Measurements from ENCODE around the gene AUTS2. TPM values are rescaled to one million over a fixed set of nuclear protein-coding genes. Genes with fewer than 3 reads are reported as not detected.

AUTS2 gene
- total RNA-seq, 1 experiment from 2014 or later = 2.5 TPM

DNA sequence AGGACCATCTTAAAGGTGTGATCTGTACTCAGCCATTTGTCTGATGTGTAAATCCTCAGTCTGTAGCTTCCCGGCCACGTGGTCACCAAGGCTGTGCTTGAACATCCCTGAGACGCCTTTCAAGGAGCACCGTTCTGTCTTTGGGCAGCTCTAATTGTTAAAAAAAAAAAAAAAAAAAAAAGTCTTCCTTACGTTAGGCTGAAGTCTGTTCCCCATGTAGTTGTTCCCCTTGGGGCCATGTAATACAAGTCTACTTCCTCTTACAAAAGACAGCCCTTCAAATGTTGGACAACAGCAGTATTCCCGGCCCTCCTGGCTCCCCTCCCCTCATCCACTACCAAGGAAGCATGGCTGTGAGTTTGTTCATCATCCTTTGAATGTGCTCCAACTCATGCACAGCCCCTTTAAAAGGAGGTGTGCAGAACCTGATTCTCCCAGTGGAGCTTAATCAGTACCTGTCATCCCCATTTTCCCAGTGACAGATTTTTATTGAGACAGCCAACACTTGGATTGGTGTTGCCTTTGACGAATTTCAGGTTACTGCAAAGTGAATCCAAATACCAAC, 1141.5 kb downstream of the AUTS2 start:
- no peaks in the 10 kb centered on the region; the same call in 1 of the 2 replicates for H3K4me1 ChIP-seq (ENCODE audit: control insufficient read depth, insufficient read depth, low read length)
- DNase-seq (ENCODE audit: low read depth, low spot score) = no peak
- TF ChIP-seq REST (IDR thresholded peaks at IDR 0.05; ENCODE audit: insufficient read depth in 1 of 2, low read depth in 2 of 2, low read length in 1 of 2) (no peak), CTCF (IDR thresholded peaks at IDR 0.05) (no peak), SIN3A (IDR thresholded peaks at IDR 0.05; ENCODE audit: borderline replicate concordance, insufficient read depth, low read depth, low read length) (no peak), POLR2AphosphoS5 (IDR thresholded peaks at IDR 0.05; ENCODE audit: low read depth, low read length) (no peak), TCF7L2 (IDR thresholded peaks at IDR 0.05; ENCODE audit: low read depth, low read length) (no peak)
- no peaks in the 10 kb centered on the region; the same call in 1 of the 2 replicates for H3K27me3 ChIP-seq (ENCODE audit: control insufficient read depth, insufficient read depth, low read length)
- ChIA-PET POLR2A (no interaction called here), CTCF (no interaction called here)
- H3K9me3 ChIP-seq (ENCODE audit: control insufficient read depth, insufficient read depth, low read depth, low read length) = no peaks in the 10 kb centered on the region
- no TSS peak for BruUV-seq (replicated peaks)
- intact Hi-C loops (cut with micrococcal nuclease; ENCODE audit: unreplicated experiment) (no loop called here), in situ Hi-C loops (cut with HindIII; ENCODE audit: low pct_unique_long_range_greater_than_20kb, low sequenced_read_pairs) (no loop called here)
- no peak for ATAC-seq
- H3K36me3 ChIP-seq (ENCODE audit: control insufficient read depth, insufficient read depth, low read length) = no peaks in the 10 kb centered on the region
- no peak overlapping the region for H3K27ac ChIP-seq (ENCODE audit: low read length)
- no peak overlapping the region for H3K4me3 ChIP-seq (ENCODE audit: low read depth in 2 of 2, low read length in 2 of 2)

GRCh38 chr7:70741666-70742065, 1143.4 kb downstream of the AUTS2 start:
- no peaks in the 10 kb centered on the region for H3K36me3 ChIP-seq (ENCODE audit: control insufficient read depth, insufficient read depth, low read length)
- no peak overlapping the region for H3K4me3 ChIP-seq (ENCODE audit: low read depth in 2 of 2, low read length in 2 of 2)
- POLR2A ChIA-PET = no interaction called here
- ATAC-seq (no peak), DNase-seq (ENCODE audit: low read depth, low spot score) (no peak)
- H3K9me3 ChIP-seq (ENCODE audit: control insufficient read depth, insufficient read depth, low read depth, low read length) = no peaks in the 10 kb centered on the region
- TF ChIP-seq REST (IDR thresholded peaks at IDR 0.05; ENCODE audit: insufficient read depth in 1 of 2, low read depth in 2 of 2, low read length in 1 of 2) = no peak
- no peak for TF ChIP-seq TCF7L2 (IDR thresholded peaks at IDR 0.05; ENCODE audit: low read depth, low read length)
- no peak for TF ChIP-seq POLR2AphosphoS5 (IDR thresholded peaks at IDR 0.05; ENCODE audit: low read depth, low read length)
- TF ChIP-seq SIN3A (IDR thresholded peaks at IDR 0.05; ENCODE audit: borderline replicate concordance, insufficient read depth, low read depth, low read length) = no peak
- TF ChIP-seq CTCF (IDR thresholded peaks at IDR 0.05) = no peak
- in situ Hi-C loops (cut with HindIII; ENCODE audit: low pct_unique_long_range_greater_than_20kb, low sequenced_read_pairs) (no loop called here), intact Hi-C loops (cut with micrococcal nuclease; ENCODE audit: unreplicated experiment) (no loop called here)
- CTCF ChIA-PET = no interaction called here
- no peaks in the 10 kb centered on the region for H3K27me3 ChIP-seq (ENCODE audit: control insufficient read depth, insufficient read depth, low read length)
- no peak overlapping the region for H3K27ac ChIP-seq (ENCODE audit: low read length)
- H3K4me1 ChIP-seq (ENCODE audit: control insufficient read depth, insufficient read depth, low read length) = no peaks in the 10 kb centered on the region
- BruUV-seq (replicated peaks) = no TSS peak

All from Panc1 (cell line).